Ishikawa (cell line): ENCODE data around the gene PIGN.

Experiments used
- EP300 ChIP-seq: IDR thresholded peaks from 2 replicates; pipeline ENCODE4 v1.6.1; 2012; ENCODE audit warnings: borderline replicate concordance
- MAX ChIP-seq: IDR thresholded peaks from 2 replicates; pipeline ENCODE4 v1.6.1; 2012
- REST ChIP-seq: IDR thresholded peaks from 2 replicates; pipeline ENCODE4 v1.6.1; 2012; ENCODE audit warnings: low read depth, mild to moderate bottlenecking
- TAF1 ChIP-seq: IDR thresholded peaks from 2 replicates; pipeline ENCODE4 v1.6.1; 2012; ENCODE audit warnings: low read depth, mild to moderate bottlenecking

- no peak for TF ChIP-seq MAX
- no peak for TF ChIP-seq REST
- TF ChIP-seq TAF1, result no peak
- TF ChIP-seq EP300, result no peak
Measured at GRCh38 chr18:62045316-62045715, 141.5 kb downstream of the PIGN start.
